GM12873 (cell line): Measurements from ENCODE around the gene CHCHD6.

ENCODE experiments used
- TF ChIP-seq, protein P1 (sequence below): IDR thresholded peaks from 2 replicates; pipeline ENCODE4 v1.5.1; 2012; ENCODE audit warnings: low read depth, mild to moderate bottlenecking, moderate library complexity, low read length, control low read depth; ENCODE audit not compliant: insufficient read depth; ENCODE audit errors: missing control alignments

CHCHD6 gene

DNA sequence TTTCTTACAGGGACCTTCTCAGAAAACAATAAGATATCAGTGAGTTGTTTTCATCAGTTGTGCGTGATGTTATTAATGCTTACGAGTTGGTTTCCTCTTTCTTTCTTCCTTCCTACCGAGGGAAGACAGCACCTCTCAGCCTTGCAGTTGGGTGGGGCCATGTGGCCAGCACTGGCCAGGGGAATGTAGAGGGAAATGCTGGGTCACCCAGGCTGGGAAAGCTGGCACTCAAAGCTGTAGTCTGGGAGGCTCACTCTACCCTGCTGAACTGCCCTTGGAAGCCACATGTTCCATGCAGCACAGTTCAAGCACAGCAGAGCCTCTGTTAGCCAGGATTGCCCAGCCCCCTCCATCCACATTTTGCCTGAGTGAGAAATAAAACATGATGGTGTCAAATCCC is 10.1 kb upstream of the CHCHD6 start:
- TF ChIP-seq, protein P1, sequence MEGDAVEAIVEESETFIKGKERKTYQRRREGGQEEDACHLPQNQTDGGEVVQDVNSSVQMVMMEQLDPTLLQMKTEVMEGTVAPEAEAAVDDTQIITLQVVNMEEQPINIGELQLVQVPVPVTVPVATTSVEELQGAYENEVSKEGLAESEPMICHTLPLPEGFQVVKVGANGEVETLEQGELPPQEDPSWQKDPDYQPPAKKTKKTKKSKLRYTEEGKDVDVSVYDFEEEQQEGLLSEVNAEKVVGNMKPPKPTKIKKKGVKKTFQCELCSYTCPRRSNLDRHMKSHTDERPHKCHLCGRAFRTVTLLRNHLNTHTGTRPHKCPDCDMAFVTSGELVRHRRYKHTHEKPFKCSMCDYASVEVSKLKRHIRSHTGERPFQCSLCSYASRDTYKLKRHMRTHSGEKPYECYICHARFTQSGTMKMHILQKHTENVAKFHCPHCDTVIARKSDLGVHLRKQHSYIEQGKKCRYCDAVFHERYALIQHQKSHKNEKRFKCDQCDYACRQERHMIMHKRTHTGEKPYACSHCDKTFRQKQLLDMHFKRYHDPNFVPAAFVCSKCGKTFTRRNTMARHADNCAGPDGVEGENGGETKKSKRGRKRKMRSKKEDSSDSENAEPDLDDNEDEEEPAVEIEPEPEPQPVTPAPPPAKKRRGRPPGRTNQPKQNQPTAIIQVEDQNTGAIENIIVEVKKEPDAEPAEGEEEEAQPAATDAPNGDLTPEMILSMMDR = no peak

DNA sequence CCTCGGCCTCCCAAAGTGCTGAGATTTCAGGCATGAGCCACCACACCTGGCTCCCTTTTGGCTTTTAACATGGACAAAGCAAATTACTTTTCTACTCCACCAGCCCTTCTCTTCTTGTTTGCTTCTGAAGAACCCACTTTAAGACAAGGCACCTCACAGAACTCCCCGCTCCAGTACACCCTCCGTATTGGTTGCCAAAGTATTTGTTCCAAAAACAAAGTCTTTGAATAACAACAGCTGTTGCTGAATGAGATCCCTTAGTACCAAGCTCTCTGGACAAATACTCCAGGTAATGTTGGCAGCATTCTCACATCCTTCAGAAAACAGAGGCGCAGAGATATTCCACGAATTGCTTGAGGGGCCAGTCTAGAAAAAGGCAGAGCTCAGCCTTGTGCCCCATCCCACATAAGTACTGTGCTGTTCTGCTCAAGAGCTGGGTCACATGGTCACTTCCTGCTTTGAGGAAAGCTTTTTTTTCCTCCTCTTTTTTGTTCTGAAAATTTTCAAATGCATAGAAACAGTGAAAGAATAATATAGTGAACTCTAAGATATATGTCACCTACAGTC is 7.3 kb upstream of the CHCHD6 start:
- TF ChIP-seq, protein P1 = no peak

DNA sequence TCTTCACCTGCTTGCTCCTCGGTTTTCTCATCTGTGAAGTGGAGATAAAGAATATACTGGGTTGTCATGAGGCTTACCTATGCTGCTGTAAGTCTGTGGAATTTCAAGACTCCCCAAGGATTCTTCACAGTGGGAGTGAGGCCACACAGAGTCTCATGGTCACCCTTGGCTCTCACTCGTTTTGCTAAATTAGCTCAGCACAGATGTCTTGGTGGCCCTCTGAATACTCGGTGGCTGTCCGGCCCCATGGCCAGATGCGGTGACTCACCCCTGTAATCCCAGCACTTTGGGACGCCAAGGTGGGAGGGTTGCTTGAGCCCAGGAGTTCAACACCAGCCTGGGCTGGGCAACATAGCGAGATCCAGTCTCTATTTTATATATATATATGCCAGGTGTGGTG is 5.0 kb upstream of the CHCHD6 start:
- TF ChIP-seq, protein P1 = no peak

DNA sequence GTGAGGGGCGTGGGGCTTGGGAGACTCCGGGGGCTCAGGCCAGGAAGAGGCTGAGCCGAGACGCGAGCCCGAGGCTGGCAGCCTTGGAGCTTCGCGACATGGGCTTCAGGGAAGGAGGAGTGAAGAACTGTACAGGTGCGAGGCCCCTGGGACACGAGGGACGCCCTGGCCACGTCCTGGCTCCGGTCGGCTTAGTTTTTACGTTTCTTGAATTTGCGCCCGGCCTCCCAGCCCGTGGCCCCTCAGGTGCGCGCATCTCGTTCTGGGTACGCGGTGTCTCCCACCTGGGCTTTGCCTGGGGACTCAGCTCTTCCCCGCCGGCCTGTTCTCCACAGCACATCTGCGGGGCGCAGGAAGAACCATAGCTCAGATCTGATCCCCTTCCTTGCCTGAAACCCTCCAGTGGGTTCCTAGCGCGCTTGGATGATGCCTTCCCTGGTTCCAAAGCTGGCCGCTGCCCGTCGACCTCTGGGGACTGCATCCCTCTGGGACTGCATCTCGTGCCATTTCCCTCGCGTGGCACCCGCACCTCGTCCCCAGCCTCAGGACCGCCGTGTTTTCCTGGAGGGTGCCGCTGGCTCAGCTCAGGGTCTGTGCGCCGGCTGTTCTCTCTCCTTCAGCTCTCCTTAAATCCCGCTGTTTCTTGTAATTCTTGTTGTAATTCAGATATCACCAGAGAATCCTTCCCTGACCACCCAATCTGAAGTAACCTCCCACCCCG is 614 bp downstream of the CHCHD6 start:
- TF ChIP-seq, protein P1 = no peak

DNA sequence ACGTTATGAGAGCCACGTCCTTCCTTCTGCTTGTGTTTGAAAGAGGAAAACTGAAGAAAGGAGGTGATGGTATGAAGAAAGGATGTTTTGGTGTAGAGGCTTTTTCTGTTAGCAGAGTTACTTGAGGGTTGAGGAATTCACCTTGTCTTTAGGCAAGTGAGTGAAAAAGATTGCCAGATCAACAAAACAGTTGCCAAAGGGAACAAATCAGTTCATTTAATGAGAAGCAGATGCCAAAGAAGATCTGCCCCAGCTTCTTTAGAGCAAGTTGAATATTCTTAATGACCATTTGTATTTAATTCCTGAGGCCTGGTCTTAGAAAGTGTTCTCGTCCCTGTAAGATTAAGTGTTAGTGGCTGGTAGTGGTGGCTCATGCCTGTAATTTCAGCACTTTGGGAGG is 2.6 kb downstream of the CHCHD6 start:
- TF ChIP-seq, protein P1 = no peak

DNA sequence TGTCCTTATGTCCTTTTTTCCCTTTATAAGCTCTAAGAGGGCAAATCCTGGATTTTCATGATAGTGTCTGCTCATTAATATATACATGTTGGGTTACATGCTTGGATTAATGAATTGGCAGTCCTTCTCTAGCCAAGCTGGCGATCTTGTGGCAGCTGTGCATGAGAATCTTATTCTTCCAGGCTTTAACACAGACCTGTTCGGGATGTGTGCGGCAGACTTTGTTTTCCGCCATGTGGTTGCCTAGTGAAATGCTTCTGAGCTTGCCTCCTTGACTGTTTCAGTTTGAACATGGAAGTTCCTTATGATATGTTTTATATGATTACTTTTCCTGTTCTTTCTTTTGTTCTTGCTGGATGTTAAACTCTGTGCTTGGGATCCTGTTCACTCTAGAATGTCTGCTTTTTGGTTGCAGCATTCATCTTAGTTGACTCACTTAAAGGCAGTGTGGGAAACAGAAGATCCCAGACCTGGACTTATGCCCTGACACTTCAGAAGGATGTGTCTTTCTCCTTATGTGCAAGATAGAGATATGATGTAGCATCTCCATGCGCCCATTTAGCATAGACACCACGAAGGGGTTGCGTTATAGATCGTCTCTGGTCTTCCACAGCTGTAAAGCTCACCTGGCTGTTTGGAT is 7.2 kb downstream of the CHCHD6 start:
- TF ChIP-seq, protein P1 = no peak

DNA sequence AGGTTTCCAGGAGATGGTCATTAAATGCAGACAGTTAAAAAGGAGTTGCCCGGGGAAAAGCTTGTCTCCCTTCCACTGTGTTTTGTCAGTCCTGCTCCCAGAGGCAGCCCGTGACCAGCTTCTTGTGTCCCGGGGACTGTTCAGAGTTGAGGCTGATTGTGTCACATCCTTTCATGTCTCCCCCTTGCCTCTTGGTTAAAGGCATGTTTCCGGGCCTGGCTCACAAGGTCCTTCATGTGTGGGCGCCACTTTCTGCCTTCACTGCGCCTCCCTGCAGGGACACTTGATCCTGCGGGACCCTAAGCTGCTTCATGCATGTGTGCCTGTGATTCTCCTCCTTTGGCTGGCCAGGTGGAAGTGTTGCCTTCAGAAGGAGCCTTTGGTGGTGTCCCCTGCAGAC is 9.2 kb downstream of the CHCHD6 start:
- TF ChIP-seq, protein P1 = no peak
